GM18508 (cell line): ENCODE data around the gene BTLA.
"Not testable (repeated sequence)": the region's sequence is repeated elsewhere in the genome, so short reads cannot be mapped to it uniquely, and the experiment has no call there.

Experiments used
- ATAC-seq: cut with Tn5 transposase; IDR thresholded peaks from one replicate; pipeline ENCODE4 v1.9.1; 2021; ENCODE audit warnings: moderate number of reproducible peaks; ENCODE audit not compliant: insufficient read depth, unreplicated experiment

The BTLA gene

DNA sequence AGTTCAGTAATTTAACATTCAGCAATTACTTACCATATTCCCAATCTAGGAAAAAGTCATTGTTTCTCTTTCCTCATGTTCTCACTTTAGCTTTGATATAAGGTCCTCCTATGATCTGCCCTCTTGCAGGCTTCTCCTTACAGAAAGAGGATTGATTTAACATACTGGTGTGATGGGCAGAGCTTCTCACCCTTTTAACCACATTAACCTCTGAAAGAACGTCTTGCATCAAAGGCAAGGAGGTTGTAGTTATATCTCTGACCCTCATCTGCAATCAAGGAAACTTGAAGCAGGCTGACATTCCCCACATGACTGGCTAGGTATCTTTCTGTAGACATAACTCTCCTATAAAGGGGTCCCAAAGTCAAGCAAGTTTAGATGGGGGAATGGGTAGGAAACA is 39.5 kb downstream of the BTLA start:
- no peak for ATAC-seq

DNA sequence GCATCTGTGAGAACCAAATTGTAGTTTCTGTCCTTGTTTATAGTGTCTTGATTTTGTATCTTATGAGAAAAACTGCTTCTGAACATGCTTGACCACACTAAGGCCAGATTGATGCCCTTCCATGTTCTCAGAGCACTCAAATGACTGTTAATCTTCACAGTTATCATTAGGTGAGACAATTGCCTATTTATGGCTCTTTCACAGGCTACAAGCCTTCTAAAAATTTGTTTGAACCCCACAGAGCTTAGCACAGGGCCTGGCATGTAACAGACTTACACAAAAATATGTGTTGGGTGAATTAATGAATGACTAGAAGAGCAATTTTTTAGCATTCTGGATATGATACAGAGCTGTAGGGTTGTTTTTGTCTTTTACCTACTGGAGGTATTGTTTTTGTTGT is 43.1 kb downstream of the BTLA start:
- no peak for ATAC-seq

DNA sequence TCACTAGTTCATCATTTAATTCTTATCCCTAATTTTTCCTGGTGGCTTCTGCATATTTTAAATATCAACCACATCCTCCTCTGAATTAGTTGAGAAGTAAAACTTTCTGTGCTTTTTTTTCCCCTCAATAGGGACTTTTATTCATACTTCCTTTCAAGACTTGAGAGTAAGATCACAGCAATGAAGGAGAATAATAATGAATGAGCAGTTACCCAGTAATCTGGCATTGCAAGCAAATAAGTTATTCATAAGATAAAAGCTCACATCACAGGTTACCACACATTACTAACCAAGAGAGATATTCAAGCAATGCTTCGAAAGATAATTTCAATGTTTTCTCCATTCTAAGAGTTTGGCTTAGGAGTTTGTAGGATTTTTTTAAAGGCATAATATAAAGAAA is 50.3 kb downstream of the BTLA start:
- no peak for ATAC-seq

DNA sequence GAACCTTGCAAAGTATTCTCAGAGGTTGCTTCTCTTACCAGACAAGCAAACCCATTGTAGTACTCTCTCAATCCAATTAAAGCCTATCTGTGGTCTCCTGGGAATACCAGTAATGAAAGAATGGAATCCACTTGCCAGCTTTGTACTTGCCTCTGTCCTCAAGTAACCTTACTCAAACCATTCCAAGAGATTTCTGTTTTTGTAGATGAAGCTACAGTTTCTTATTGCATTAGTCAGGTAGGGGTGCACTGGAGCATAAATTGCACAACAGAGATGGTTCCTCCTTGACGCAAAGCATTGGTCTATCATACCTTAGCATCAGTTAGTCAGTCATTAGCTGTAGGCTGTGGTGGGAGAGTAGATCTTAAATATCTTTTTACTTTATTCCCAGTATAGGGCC is 52.9 kb downstream of the BTLA start:
- no peak for ATAC-seq

DNA sequence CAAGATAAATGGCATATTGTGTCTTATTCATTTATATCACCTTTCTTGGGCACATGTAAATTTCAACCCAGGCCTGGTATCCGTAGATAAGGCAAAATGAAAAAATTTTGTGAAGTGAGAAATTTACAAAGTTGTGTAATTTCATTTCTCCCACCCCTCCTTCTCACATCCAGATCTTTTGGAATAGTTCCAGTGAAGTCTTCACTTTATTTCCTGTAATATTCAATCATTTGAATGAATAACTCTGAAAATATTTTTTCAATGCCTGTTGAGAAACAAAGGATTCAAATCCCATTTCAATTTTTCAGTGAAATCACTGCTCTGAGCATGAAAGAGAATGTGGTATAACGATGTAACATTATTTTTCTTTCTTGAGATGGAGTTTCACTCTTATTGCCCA is 53.4 kb downstream of the BTLA start:
- no peak for ATAC-seq

DNA sequence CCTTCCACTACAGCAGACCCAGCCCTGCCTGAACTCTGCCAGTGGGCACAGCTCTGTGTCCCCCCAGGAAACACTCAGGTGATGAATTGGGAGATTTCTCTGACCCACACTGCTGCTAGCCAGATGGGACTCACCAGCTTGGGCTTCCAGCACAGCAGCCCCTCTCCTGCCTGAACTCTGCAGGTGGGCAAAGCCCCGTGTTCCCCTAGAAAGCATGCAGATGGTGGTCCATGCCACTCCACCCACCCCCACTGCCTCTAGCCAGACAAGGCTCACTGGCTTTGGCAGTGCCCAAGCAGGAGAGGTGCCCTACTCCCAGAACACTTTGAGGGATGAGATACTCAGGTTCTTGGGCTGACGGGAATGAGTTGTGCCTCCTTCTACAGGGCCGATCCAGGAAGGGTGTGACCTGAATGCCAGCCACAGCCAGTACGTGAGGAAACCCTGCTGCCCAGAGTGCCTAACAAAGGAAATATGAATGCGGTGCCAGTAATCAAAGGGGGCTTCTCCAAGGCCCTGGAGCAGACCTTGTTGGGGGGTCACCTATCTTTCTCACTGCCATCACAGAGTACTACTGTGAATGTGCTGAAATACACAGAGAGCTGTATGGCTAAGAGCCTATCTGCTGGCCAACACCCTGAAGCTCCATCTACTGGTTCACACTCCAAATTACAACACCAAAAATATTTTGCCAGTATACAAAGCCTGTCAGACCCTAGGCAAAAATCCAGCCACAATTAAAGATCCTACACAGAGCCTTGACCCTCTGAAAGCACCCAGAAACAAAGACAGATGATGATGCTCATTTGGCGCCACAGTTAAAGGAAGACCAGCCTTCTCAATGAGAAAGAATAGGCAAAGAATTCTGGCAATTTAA is 61.9 kb downstream of the BTLA start:
- ATAC-seq = no peak

DNA sequence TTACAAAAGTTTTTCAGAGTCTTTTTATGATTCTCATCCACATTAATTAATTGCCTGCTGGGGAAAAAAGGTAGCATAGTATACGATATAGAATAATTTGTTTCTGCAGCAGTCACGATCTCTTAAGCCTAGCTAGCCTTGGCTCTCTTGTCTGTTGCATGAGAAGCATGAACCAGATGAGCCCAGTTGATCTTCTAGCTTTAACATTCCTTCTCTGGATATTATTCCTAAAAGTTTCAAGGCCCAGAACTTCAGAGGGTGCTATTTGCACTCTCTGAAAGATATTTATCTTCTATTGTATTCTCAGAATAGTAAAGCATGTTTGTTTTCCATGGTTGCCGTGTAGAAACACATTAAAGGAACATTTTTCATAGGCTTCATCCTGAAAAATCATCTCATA is 69.3 kb downstream of the BTLA start:
- ATAC-seq = no peak

DNA sequence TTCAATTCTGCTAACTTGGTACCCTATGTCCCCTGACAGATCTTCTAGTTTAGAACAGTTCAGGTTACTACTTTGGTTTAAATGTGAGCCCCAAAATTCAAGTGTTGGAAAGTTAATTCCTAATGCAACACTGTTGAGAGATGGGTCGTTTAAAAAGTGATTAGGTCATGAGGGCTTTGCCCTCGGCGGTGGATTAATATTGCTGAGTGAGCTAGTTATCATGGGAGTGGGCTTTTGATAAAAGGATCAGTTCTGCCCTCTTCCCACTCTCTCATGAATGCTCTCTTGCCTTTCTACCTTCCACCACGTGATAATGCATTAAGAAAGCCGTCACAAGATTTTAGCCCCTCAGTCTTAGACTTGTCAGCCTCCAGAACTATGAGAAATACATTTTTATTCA is 72.1 kb downstream of the BTLA start:
- ATAC-seq = no peak

DNA sequence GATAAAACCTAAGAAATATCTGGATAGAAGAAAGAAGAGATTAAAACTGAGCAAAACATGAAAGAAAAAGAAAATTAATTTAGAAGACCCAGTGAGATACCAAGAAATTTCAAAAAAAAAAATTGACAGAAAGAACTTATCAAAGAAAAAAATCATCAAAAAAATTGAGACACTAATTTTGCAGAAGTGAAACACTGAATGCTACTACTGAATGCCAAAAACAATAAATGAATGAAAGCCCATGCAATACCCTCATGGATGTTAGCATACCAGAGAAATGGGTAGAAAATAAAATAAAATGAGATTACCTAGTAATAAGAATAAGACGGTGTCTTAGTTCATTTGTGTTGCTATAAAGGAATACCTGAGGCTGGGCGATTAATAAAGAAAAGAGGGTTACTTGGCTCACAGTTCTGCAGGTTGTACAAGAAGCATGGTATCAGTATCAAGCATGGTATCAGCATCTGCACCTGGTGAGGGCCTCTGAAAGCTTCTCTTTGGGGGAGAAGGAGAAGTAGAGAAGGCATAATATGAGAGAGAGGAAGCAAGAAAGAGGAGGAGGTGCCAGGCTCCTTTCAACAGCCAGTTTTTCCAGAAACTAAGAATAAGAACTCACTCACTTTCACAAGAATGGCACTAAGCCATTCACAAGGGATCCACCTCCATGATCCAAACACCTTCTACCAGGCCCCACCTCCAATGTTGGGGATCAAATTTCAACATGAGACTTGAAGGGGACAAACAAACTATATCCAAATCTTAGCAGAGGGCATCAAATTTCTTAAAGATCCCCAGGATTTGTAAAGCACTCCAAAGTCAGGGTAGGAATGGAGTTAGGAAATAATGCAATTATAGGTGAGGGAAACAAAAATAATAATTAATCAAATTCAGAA is 73.2 kb downstream of the BTLA start:
- ATAC-seq = no peak

DNA sequence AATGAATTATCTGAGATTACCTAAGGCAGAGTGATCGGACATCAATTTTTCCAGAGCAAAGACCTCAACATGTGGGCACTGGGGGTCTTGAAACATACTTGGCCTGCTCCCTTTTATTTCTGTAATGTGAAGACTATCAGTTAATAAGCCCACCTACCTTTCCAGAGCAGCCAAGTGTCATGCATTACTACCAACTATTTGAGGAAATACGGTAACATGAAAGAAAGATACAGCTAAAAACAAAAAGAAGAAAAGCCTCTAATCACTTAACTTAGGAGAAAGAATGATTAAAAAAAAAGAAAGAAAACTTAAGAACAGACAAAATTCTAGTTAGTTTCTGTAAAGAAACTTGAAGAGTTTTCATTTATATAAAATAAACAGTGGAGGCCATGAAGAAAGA is 73.9 kb downstream of the BTLA start:
- ATAC-seq = no peak

DNA sequence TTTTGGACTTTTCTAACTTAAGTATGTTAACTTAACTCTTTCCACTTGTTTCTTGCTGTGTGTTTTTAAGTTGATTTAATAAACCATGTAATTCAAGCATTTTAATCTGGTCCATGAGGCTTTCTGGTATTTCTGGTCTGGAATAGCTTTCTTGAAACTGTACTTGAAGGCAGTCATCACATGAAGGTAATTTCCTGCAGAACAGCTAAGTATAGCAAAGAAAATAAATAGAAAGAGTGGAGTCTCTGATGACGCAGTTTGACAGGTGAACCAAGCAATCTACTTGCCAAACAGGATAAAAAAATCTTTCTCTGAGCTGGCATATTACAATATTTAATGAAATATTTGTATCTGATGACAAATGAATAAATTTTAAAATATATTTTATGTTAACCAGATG is 74.9 kb downstream of the BTLA start:
- ATAC-seq = no peak

DNA sequence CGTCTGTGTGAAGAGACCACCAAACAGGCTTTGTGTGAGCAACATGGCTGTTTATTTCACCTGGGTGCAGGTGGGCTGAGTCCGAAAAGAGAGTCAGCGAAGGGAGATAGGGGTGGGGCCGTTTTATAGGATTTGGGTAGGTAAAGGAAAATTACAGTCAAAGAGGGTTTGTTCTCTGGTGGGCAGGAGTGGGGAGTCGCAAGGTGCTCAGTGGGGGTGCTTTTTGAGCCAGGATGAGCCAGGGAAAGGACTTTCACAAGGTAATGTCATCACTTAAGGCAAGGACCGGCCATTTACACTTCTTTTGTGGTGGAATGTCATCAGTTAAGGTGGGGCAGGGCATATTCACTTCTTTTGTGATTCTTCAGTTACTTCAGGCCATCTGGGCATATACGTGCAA is 76.4 kb downstream of the BTLA start:
- ATAC-seq = not testable (repeated sequence)

DNA sequence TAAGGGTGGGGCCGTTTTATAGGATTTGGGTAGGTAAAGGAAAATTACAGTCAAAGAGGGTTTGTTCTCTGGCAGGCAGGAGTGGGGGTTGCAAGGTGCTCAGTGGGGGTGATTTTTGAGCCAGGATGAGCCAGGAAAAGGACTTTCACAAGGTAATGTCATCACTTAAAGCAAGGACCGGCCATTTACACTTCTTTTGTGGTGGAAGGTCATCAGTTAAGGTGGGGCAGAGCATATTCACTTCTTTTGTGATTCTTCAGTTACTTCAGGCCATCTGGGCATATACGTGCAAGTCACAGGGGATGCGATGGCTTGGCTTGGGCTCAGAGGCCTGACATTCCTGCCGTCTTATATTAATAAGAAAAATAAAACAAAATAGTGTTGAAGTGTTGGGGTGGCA is 80.7 kb downstream of the BTLA start:
- not testable (repeated sequence) for ATAC-seq

DNA sequence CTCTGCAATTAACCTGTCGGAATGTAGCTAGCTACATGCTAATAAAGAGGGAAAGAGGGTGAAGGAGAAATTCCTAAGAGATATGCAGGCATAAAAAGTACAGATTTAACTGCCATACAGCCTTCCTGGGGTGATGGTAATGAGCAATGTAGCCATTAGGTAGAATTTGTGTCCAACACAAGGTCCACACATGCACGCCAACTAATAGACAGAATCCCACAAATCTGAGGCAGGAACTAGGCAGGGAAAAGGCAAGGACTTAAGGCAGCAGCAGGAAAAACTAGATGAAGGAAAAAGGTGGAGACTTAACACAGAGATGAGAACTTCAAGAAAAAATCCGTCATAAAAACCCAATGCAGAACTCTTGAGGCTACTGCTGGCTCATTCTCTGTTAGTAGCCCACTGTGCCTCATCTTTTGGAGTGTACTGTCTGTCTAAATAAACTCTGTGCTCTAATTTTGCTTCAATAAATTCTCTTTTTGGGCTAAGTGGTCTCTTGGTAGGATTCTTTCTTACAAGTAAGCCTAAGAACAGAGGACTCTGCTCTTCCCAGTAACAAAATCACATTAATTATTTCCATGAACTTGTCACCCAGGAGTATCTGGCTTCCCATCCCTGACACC is 81.5 kb downstream of the BTLA start:
- ATAC-seq = no peak

DNA sequence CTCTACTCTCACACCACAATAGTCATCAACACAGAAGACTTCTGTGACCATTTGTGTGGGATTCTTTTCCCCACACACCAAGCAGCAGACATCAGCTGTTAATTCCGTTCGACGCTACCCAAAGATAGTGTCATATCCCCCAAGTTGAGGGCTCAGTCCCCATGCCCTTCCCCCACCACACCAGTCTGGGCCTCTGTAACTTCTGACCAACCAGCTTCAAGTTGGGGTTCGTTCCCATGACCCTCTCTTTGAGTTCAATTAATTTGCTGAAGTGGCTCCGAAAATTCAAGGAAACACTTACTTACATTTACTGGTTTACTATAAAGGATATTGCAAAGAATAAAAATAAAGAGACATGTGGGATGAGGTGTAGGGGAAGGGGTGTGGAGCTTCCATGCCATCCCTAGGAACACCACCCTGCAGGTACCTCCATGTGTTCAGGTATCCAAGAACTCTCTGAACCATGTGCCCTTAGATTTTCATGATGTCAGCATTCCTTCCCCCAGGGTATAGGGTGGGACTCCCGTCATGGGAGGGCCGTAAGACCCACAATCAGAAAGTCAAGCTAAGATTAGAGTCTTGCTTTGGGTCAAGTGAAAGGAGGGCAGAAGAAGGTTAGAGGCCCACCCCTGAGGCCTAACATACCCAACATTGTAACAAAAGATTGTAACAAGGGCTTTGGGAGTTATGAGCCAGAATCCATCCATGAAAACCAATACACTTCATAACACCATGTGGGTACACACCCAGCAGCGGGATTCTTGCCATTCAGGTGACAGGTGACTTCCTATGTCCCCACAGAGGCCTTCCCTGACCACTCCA is 82.7 kb downstream of the BTLA start:
- ATAC-seq = no peak

DNA sequence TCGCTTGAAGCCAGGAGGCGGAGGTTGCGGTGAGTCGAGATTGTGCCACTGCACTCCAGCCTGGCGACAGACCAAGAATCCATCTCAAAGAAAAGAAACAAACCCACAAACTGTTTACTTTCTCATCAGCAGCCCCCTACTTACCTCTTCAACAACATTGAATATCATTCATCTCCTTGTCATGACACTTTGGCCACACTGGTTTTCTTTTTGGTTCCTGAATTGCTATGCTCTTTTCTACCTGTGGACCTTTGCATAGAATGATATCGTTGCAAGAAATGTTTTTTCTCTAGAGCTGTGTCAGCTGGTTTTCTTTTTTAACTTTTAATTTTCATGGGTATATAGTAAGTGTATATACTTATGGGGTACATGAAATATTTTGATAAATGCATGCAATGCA is 83.9 kb downstream of the BTLA start:
- no peak for ATAC-seq
